SK-N-SH (cell line): ENCODE measurements around the gene SPSB4. TPM values are rescaled to one million over a fixed set of nuclear protein-coding genes. Genes with fewer than 3 reads are reported as not detected.

Source experiments
- CTCF ChIA-PET: fragments of 300-600, 350-600 bp; formaldehyde crosslinking; extraction: SDS; loops from one replicate; lab custom pipeline; 2021; lab: Yijun Ruan, JAX
- POLR2A ChIA-PET: fragments of 350-600 bp; sonication (Branson Sonifier 250); formaldehyde crosslinking; extraction: SDS; loops from one replicate; lab custom pipeline; 2020; ENCODE audit warnings: antibody characterized with exemption, inconsistent platforms; lab: Yijun Ruan, JAX
- DNase-seq: peaks from one replicate; pipeline ENCODE4 v3.0.0; 2012
- H2AFZ ChIP-seq: fragments of 200-600 bp; sonication (generic); 2 replicates; pipeline ENCODE4 v1.8.1; 2016; ENCODE audit warnings: antibody characterized with exemption, mild to moderate bottlenecking, low read depth
- H3F3A ChIP-seq: fragments of 200-600 bp; sonication (generic); replicated peaks from 2 replicates; pipeline ENCODE3; 2016; ENCODE audit warnings: antibody characterized with exemption, mild to moderate bottlenecking; ENCODE audit not compliant: insufficient read depth
- H3K27ac ChIP-seq, 2 experiments: fragments of 200-500 bp in 1 of 2; fragments of 200-600 bp in 1 of 2; sonication (Bioruptor generic) in 1 of 2; sonication (generic), shearing (Covaris generic) in 1 of 2; 2 replicates each; pipeline versions ENCODE4 v1.5.1 to v1.6.1; 2014 to 2016; ENCODE audit warnings: low read depth in 2 of 2, inconsistent platforms in 1 of 2, low read length in 1 of 2, mild to moderate bottlenecking in 1 of 2, mixed read lengths in 1 of 2
- H3K27me3 ChIP-seq: fragments of 200-600 bp; sonication (generic), shearing (Covaris generic); 2 replicates; pipeline ENCODE4 v1.6.1; 2016; ENCODE audit warnings: mixed run types; ENCODE audit not compliant: insufficient read depth
- H3K36me3 ChIP-seq, 2 experiments: fragments of 200-500 bp in 1 of 2; fragments of 200-600 bp in 1 of 2; sonication (Bioruptor generic) in 1 of 2; sonication (generic) in 1 of 2; replicated peaks in 1 of 2; 2 replicates each; pipeline versions ENCODE3 to v1.5.1; 2014 to 2016; ENCODE audit warnings: low read length in 1 of 2, mild to moderate bottlenecking in 1 of 2; ENCODE audit not compliant: insufficient read depth in 2 of 2, control insufficient read depth in 1 of 2
- H3K4me1 ChIP-seq, 2 experiments: fragments of 200-500 bp in 1 of 2; fragments of 200-600 bp in 1 of 2; sonication (Bioruptor generic) in 1 of 2; sonication (generic), shearing (Covaris generic) in 1 of 2; 2 replicates each; pipeline versions ENCODE4 v1.5.1 to v1.6.1; 2014 to 2016; ENCODE audit warnings: low read depth in 1 of 2, low read length in 1 of 2, mixed run types in 1 of 2; ENCODE audit not compliant: insufficient read depth in 2 of 2, control insufficient read depth in 1 of 2
- H3K4me2 ChIP-seq: fragments of 200-600 bp; sonication (generic), shearing (Covaris generic); 2 replicates; pipeline ENCODE4 v1.6.1; 2017; ENCODE audit warnings: mixed run types
- H3K4me3 ChIP-seq, 2 experiments: fragments of 200-500 bp in 1 of 2; fragments of 200-600 bp in 1 of 2; sonication (Bioruptor generic) in 1 of 2; sonication (generic), shearing (Covaris generic) in 1 of 2; 2 replicates each; pipeline versions ENCODE4 v1.5.1 to v1.8.1; 2014 to 2016; ENCODE audit warnings: low read depth in 2 of 2, inconsistent platforms in 1 of 2, low read length in 1 of 2, mild to moderate bottlenecking in 1 of 2, mixed read lengths in 1 of 2, moderate library complexity in 1 of 2
- H3K79me2 ChIP-seq: fragments of 200-600 bp; sonication (generic); 2 replicates; pipeline ENCODE4 v1.8.1; 2017; ENCODE audit warnings: mild to moderate bottlenecking; ENCODE audit not compliant: insufficient read depth
- H3K9ac ChIP-seq: fragments of 200-600 bp; sonication (generic); 2 replicates; pipeline ENCODE4 v1.6.1; 2017; ENCODE audit warnings: mixed run types
- H3K9me2 ChIP-seq: fragments of 200-600 bp; sonication (generic); 2 replicates; pipeline ENCODE4 v1.6.1; 2017; ENCODE audit warnings: mixed run types
- H3K9me3 ChIP-seq: fragments of 200-600 bp; sonication (generic); 2 replicates; pipeline ENCODE4 v1.6.1; 2017; ENCODE audit warnings: mixed run types, mild to moderate bottlenecking, moderate library complexity
- H4K20me1 ChIP-seq: fragments of 200-600 bp; sonication (generic); 2 replicates; pipeline ENCODE4 v1.6.1; 2017; ENCODE audit warnings: mild to moderate bottlenecking, mixed run types; ENCODE audit not compliant: insufficient read depth
- CHD2 ChIP-seq: fragments of 150-350 bp; IDR thresholded peaks from 2 replicates; pipeline ENCODE4 v1.6.1; 2018; ENCODE audit warnings: low read length; ENCODE audit not compliant: partially characterized antibody
- FOXJ3 ChIP-seq: sonication (generic); formaldehyde crosslinking; IDR thresholded peaks from 2 replicates; pipeline ENCODE4 v1.5.1; 2020; ENCODE audit warnings: mild to moderate bottlenecking, missing genetic modification reagents
- FOXM1 ChIP-seq: IDR thresholded peaks from 2 replicates; pipeline ENCODE4 v1.4.0; 2012; ENCODE audit warnings: low read depth, mild to moderate bottlenecking
- JUND ChIP-seq: IDR thresholded peaks from 2 replicates; pipeline ENCODE4 v1.4.0; 2012
- MEF2A ChIP-seq: IDR thresholded peaks from 2 replicates; pipeline ENCODE4 v1.4.0; 2012; ENCODE audit warnings: low read depth, borderline replicate concordance
- RCOR1 ChIP-seq: fragments of 150-350 bp; IDR thresholded peaks from 2 replicates; pipeline ENCODE4 v1.6.1; 2017; ENCODE audit warnings: antibody characterized with exemption, low read length
- TAF1 ChIP-seq: IDR thresholded peaks from 2 replicates; pipeline ENCODE4 v1.6.1; 2012; ENCODE audit warnings: low read depth, mild to moderate bottlenecking, low read length, moderate library complexity, borderline replicate concordance
- YY1 ChIP-seq: IDR thresholded peaks from 2 replicates; pipeline ENCODE4 v1.4.0; 2012; ENCODE audit warnings: low read depth, mild to moderate bottlenecking
- WGBS: methylation state at CpG from one replicate; pipeline ENCODE4 v1.1.6; 2017; ENCODE audit warnings: low lambda C conversion rate; 5-methylcytosine and 5-hydroxymethylcytosine counted together
- polyA plus RNA-seq, 3 experiments: library from polyadenylated mRNA; depleted of rRNA; stranded (reverse); fragments of >200 nt; gene quantifications; 2 replicates each; pipeline ENCODE4 v1.2.3, GENCODE V29; 2012
- TF ChIP-seq, protein P1 (sequence below): IDR thresholded peaks from 2 replicates; pipeline ENCODE4 v1.6.1; 2012; ENCODE audit warnings: mild to moderate bottlenecking, low read depth, low read length, moderate library complexity
- TF ChIP-seq, protein P2 (sequence below): IDR thresholded peaks from 2 replicates; pipeline ENCODE4 v1.4.0; 2012; ENCODE audit warnings: low read depth
- TF ChIP-seq, protein P3 (sequence below): IDR thresholded peaks from 2 replicates; pipeline ENCODE4 v1.4.0; 2012; ENCODE audit warnings: low read depth, borderline replicate concordance
- TF ChIP-seq, protein P4 (sequence below): fragments of 150-350 bp; IDR thresholded peaks from 2 replicates; pipeline ENCODE4 v1.6.1; 2017; ENCODE audit warnings: antibody characterized with exemption, low read length, low read depth, borderline replicate concordance
- TF ChIP-seq, protein P5 (sequence below): fragments of 200-600 bp; sonication (generic); IDR thresholded peaks from 2 replicates; pipeline ENCODE4 v1.6.1; 2017; ENCODE audit warnings: antibody characterized with exemption, mild to moderate bottlenecking, moderate library complexity

SPSB4 gene
- polyA plus RNA-seq, 1 of the 3 experiments (the other 2 are of a cell fraction) = 0.10 TPM

DNA sequence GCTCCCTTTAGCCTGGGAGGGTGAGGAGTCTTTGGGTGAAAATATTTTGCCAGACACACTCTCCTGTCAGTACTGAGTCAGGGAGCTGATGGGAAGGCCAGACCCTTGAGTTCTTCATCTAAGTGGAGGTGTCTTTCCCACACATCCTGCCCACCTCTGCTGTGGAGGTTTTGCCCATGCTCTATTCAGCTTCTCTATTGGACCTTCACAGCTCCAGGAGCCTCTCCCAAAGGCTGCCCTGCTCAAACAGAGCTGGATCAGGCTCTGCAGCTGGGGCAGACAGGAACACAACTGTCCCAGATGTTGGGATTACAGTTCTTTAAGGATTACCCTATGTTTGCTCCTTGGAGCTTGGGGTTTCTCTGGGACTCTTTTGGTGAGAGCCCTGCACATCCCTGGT lies 77.9 kb downstream of the SPSB4 start (continued):
- TF ChIP-seq, protein P1, sequence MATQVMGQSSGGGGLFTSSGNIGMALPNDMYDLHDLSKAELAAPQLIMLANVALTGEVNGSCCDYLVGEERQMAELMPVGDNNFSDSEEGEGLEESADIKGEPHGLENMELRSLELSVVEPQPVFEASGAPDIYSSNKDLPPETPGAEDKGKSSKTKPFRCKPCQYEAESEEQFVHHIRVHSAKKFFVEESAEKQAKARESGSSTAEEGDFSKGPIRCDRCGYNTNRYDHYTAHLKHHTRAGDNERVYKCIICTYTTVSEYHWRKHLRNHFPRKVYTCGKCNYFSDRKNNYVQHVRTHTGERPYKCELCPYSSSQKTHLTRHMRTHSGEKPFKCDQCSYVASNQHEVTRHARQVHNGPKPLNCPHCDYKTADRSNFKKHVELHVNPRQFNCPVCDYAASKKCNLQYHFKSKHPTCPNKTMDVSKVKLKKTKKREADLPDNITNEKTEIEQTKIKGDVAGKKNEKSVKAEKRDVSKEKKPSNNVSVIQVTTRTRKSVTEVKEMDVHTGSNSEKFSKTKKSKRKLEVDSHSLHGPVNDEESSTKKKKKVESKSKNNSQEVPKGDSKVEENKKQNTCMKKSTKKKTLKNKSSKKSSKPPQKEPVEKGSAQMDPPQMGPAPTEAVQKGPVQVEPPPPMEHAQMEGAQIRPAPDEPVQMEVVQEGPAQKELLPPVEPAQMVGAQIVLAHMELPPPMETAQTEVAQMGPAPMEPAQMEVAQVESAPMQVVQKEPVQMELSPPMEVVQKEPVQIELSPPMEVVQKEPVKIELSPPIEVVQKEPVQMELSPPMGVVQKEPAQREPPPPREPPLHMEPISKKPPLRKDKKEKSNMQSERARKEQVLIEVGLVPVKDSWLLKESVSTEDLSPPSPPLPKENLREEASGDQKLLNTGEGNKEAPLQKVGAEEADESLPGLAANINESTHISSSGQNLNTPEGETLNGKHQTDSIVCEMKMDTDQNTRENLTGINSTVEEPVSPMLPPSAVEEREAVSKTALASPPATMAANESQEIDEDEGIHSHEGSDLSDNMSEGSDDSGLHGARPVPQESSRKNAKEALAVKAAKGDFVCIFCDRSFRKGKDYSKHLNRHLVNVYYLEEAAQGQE = no peak
- no peak for TF ChIP-seq MEF2A
- no peak for TF ChIP-seq CHD2
- TF ChIP-seq, protein P2, sequence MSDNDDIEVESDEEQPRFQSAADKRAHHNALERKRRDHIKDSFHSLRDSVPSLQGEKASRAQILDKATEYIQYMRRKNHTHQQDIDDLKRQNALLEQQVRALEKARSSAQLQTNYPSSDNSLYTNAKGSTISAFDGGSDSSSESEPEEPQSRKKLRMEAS = no peak

DNA sequence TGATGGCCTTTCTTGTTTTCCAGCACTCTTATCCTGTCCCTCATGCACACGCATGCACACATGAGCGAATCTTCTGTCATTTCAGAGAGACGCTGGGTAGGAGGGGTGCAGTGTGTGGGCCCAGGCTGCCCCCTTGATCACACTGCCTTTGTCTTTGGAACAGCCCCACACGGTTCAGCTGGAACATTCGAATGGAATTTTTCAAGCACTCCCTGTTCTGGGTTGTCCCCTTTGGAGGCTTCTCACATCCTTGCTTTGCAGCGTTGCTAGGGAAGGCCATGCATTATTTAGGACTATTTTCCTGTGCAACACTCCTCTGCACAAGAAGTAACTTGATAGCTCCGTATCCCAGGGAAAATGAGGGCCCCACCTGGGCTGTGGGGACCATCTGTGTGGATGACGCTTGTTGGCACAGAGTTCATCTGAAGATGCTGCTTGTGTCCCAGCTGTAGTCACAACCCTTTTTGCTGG lies 78.4 kb downstream of the SPSB4 start:
- peaks cover 0 to 18% of the 10 kb centered on the region in 2 experiments; a peak in 1 of 4 replicates for H3K4me1 ChIP-seq
- TF ChIP-seq RCOR1 = no peak
- TF ChIP-seq TAF1 = no peak
- TF ChIP-seq FOXJ3 (CRISPR knock-in tag) = no peak
- TF ChIP-seq, protein P3, sequence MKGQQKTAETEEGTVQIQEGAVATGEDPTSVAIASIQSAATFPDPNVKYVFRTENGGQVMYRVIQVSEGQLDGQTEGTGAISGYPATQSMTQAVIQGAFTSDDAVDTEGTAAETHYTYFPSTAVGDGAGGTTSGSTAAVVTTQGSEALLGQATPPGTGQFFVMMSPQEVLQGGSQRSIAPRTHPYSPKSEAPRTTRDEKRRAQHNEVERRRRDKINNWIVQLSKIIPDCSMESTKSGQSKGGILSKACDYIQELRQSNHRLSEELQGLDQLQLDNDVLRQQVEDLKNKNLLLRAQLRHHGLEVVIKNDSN = no peak
- no peak for TF ChIP-seq FOXM1
- TF ChIP-seq, protein P4, sequence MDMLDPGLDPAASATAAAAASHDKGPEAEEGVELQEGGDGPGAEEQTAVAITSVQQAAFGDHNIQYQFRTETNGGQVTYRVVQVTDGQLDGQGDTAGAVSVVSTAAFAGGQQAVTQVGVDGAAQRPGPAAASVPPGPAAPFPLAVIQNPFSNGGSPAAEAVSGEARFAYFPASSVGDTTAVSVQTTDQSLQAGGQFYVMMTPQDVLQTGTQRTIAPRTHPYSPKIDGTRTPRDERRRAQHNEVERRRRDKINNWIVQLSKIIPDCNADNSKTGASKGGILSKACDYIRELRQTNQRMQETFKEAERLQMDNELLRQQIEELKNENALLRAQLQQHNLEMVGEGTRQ = no peak
- no peak for TF ChIP-seq MEF2A
- TF ChIP-seq YY1 = no peak
- TF ChIP-seq JUND = no peak
- TF ChIP-seq, protein P5, sequence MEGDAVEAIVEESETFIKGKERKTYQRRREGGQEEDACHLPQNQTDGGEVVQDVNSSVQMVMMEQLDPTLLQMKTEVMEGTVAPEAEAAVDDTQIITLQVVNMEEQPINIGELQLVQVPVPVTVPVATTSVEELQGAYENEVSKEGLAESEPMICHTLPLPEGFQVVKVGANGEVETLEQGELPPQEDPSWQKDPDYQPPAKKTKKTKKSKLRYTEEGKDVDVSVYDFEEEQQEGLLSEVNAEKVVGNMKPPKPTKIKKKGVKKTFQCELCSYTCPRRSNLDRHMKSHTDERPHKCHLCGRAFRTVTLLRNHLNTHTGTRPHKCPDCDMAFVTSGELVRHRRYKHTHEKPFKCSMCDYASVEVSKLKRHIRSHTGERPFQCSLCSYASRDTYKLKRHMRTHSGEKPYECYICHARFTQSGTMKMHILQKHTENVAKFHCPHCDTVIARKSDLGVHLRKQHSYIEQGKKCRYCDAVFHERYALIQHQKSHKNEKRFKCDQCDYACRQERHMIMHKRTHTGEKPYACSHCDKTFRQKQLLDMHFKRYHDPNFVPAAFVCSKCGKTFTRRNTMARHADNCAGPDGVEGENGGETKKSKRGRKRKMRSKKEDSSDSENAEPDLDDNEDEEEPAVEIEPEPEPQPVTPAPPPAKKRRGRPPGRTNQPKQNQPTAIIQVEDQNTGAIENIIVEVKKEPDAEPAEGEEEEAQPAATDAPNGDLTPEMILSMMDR = no peak
- TF ChIP-seq, all 33 proteins: peak for 0
- Histone ChIP-seq H3K27ac (no peak overlapping the region), H3F3A (no peaks in the 10 kb centered on the region), H3K79me2 (no peaks in the 10 kb centered on the region), H3K27me3 (no peaks in the 10 kb centered on the region), H4K20me1 (no peaks in the 10 kb centered on the region), H3K4me2 (no peak overlapping the region), H3K4me3 (no peak overlapping the region), H3K36me3 (no peaks in the 10 kb centered on the region), H3K9me3 (no peaks in the 10 kb centered on the region), H3K9me2 (no peaks in the 10 kb centered on the region), H3K9ac (no peak overlapping the region), H2AFZ (no peak overlapping the region)
- DNase-seq = no peak
- ChIA-PET POLR2A (no interaction called here), CTCF (interaction anchor here (0.8 to 2.8 kb wide), 6 partner anchors 14 to 129 kb away, joined by 3 to 17 read pairs (median 6); partner anchors contain the start of gene SPSB4)
- WGBS = 34% methylated on average over 8 of the region's 8 CpGs
